Measurements from ENCODE around the gene RAB1B. TPM values are rescaled to one million over a fixed set of nuclear protein-coding genes. Genes with fewer than 3 reads are reported as not detected.
A peak's percentile ranks its signal among the peaks of the same experiment; 100 is the strongest.
"Not testable (repeated sequence)": the region's sequence is repeated elsewhere in the genome, so short reads cannot be mapped to it uniquely, and the experiment has no call there.

RAB1B gene
- total RNA-seq, 4 donors from 2014 or later: 97.2 to 163 (median 132) TPM

DNA sequence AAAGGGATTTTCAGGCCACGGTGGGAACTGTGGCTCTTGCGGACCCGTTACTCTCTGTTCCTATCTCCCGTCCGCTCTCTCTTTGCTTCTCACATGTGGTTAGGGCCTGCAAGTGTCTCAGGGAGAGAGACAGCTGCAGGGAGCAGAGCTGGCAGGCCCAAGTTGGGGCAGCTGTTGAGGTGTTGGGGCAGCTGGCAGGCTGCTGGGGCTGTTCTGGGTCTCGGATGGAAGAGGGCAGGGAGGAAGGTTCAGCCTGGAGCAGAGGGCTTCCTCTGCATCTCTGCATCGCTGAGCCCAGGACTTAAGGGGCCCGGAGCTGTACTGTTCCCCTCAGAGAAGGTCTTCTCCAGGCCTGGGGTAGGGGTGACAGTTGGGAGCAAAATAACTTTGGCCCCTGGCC is 7.0 kb downstream of the RAB1B start:
- WGBS: 93% methylated on average over 6 of the region's 8 CpGs
- peaks cover 35 to 64% (median 55%) of the 10 kb centered on the region in 4 donors for H3K36me3 ChIP-seq
- intact Hi-C loops (cut with DNase I): no loop called here

DNA sequence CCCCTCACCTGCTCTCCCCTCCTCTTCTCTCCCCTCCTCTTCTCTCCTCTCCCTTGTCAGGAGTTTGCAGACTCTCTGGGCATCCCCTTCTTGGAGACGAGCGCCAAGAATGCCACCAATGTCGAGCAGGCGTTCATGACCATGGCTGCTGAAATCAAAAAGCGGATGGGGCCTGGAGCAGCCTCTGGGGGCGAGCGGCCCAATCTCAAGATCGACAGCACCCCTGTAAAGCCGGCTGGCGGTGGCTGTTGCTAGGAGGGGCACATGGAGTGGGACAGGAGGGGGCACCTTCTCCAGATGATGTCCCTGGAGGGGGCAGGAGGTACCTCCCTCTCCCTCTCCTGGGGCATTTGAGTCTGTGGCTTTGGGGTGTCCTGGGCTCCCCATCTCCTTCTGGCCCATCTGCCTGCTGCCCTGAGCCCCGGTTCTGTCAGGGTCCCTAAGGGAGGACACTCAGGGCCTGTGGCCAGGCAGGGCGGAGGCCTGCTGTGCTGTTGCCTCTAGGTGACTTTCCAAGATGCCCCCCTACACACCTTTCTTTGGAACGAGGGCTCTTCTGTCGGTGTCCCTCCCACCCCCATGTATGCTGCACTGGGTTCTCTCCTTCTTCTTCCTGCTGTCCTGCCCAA is 7.7 kb downstream of the RAB1B start:
- no peak overlapping the region for H3K4me3 ChIP-seq
- WGBS: 87% methylated on average over 13 of the region's 14 CpGs
- peaks cover 8 to 36% (median 20%) of the 10 kb centered on the region in 4 donors for H3K4me1 ChIP-seq

More for the DNA sequence above, 7.0 kb downstream of the RAB1B start:
- H3K27ac ChIP-seq (replicated peaks in 1 of 4): no peak overlapping the region
- TF ChIP-seq, protein P1, sequence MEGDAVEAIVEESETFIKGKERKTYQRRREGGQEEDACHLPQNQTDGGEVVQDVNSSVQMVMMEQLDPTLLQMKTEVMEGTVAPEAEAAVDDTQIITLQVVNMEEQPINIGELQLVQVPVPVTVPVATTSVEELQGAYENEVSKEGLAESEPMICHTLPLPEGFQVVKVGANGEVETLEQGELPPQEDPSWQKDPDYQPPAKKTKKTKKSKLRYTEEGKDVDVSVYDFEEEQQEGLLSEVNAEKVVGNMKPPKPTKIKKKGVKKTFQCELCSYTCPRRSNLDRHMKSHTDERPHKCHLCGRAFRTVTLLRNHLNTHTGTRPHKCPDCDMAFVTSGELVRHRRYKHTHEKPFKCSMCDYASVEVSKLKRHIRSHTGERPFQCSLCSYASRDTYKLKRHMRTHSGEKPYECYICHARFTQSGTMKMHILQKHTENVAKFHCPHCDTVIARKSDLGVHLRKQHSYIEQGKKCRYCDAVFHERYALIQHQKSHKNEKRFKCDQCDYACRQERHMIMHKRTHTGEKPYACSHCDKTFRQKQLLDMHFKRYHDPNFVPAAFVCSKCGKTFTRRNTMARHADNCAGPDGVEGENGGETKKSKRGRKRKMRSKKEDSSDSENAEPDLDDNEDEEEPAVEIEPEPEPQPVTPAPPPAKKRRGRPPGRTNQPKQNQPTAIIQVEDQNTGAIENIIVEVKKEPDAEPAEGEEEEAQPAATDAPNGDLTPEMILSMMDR (IDR thresholded peaks at IDR 0.05): no peak
- no peak for TF ChIP-seq POLR2AphosphoS5 (IDR thresholded peaks at IDR 0.05)
- TF ChIP-seq EP300 (IDR thresholded peaks at IDR 0.05): no peak
- no peak for TF ChIP-seq POLR2A (IDR thresholded peaks at IDR 0.05; ENCODE audit: low read depth)
- H3K27me3 ChIP-seq: no peaks in the 10 kb centered on the region
- no peaks in the 10 kb centered on the region for H3K9me3 ChIP-seq
- no peak for DNase-seq (ENCODE audit: extremely low spot score)
- no peak overlapping the region for H3K4me3 ChIP-seq
- H3K4me1 ChIP-seq: peaks cover 12 to 43% (median 27%) of the 10 kb centered on the region in 4 donors

DNA sequence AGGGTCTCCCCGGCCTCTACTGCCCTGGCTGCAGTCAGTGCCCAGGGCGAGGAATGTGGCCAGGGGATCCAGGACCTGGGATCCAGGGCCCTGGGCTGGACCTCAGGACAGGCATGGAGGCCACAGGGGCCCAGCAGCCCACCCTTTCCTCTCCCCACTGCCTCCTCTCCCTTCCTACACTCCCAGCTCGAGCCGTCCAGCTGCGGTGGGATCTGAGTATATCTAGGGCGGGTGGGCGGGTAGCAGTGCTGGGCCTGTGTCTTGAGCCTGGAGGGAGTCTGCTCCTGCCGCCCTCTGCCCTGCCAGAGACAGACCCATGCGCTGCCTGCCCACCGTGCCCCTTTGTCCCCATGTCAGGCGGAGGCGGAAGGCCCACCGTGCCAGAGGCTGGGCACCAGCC is 8.2 kb downstream of the RAB1B start:
- H3K4me3 ChIP-seq; H3K27me3 ChIP-seq; H3K27ac ChIP-seq (replicated peaks in 1 of 4); intact Hi-C loops (cut with DNase I); DNase-seq (ENCODE audit: extremely low spot score); H3K9me3 ChIP-seq: not testable (repeated sequence)
- 70% methylated on average over 6 of the region's 13 CpGs for WGBS
- Histone ChIP-seq H3K4me1 (peaks cover 8 to 31% (median 16%) of the 10 kb centered on the region in 4 donors), H3K36me3 (peaks cover 34 to 54% (median 53%) of the 10 kb centered on the region in 4 donors)

More for the DNA sequence above, 7.7 kb downstream of the RAB1B start:
- intact Hi-C loops (cut with DNase I): no loop called here
- Histone ChIP-seq H3K27ac (replicated peaks in 1 of 4) (no peak overlapping the region), H3K36me3 (peaks cover 35 to 57% (median 55%) of the 10 kb centered on the region in 4 donors), H3K9me3 (no peaks in the 10 kb centered on the region), H3K27me3 (no peaks in the 10 kb centered on the region)
- no peak for DNase-seq (ENCODE audit: extremely low spot score)
- TF ChIP-seq EP300 (IDR thresholded peaks at IDR 0.05) (no peak), POLR2AphosphoS5 (IDR thresholded peaks at IDR 0.05) (no peak)
- TF ChIP-seq, protein P1 (IDR thresholded peaks at IDR 0.05): no peak

DNA sequence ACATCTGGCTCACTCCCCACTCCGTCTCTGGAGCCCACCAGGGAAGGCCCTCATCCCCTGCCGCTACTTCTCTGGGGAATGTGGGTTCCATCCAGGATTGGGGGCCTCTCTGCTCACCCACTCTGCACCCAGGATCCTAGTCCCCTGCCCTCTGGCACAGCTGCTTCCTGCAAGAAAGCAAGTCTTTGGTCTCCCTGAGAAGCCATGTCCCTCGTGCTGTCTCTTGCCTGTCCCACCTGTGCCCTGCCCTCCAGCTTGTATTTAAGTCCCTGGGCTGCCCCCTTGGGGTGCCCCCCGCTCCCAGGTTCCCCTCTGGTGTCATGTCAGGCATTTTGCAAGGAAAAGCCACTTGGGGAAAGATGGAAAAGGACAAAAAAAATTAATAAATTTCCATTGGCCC is 8.6 kb downstream of the RAB1B start:
- intact Hi-C loops (cut with DNase I); H3K9me3 ChIP-seq; H3K27me3 ChIP-seq; H3K4me3 ChIP-seq; DNase-seq (ENCODE audit: extremely low spot score): not testable (repeated sequence)
- WGBS: 75% methylated on average over 4 of the region's 4 CpGs
- Histone ChIP-seq H3K27ac (replicated peaks in 1 of 4) (peak overlapping the region; percentile 58 to 76 (median 70)), H3K36me3 (peaks cover 30 to 50% (median 49%) of the 10 kb centered on the region in 4 donors), H3K4me1 (peaks cover 9 to 31% (median 19%) of the 10 kb centered on the region in 4 donors)

DNA sequence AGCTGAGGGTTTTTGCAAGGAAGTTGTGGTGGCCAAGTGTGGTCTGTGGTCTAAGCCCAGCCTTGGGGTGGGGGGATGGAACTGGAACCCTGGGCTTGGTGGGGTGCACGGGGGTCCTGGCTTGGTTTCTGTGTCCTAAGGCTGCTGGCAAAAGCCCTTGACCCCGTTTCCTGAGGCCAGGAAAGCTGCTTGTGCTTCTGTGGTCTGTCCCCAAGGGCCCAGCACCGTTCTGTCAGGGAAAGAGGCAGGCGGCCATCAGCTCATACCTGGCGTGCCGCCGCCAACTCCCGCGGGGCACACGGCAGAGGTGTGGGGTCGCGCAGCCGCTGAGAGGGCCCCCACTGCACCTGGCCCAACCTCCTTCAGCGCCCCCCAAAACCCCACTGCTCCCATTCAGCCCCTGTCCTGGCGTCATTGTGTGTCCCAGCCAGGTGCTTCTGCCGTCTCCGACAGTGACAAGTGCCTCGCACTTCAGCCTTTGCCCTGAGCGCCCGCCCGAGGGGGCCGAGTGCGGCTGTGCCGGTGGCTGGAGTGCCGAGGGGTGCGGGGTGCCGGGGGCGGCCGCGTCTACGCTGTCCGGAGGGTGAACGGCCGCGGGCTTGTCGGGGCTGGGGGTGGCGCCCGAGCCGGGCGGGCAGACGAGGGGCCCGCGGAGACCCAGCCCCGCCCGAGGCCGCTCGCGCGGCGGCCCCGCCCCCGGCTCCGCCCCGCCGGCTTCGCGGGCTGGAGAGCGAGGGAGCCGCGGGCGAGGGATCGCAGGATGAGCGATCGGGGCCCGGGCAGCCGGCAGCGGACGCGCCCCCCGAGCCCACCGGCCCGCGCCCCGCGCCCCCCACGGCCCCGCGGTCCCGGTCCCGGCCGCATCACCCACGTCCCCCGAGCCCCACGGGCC is 9.3 kb downstream of the RAB1B start, which contains the start of gene CNIH2:
Gene CNIH2, plus strand, starts transcription at position 705 of the 892 bp plus-strand sequence. CDS start 282 bp downstream, outside the sequence.
- 28% methylated on average over 2 of the region's 84 CpGs for WGBS
- Histone ChIP-seq H3K4me3 (peak within 1 kb of the TSS; percentile 44 to 56 (median 50)), H3K27me3 (no peaks in the 10 kb centered on the region), H3K4me1 (peaks cover 15 to 31% (median 25%) of the 10 kb centered on the region in 4 donors), H3K27ac (replicated peaks in 1 of 4) (peak within 1 kb of the TSS; percentile 58 to 76 (median 70)), H3K36me3 (peaks cover 23 to 43% (median 42%) of the 10 kb centered on the region in 4 donors), H3K9me3 (no peaks in the 10 kb centered on the region)
- TF ChIP-seq EP300 (IDR thresholded peaks at IDR 0.05): no peak
- TF ChIP-seq, protein P1 (IDR thresholded peaks at IDR 0.05): no peak
- TF ChIP-seq POLR2A (IDR thresholded peaks at IDR 0.05; ENCODE audit: low read depth): no peak
- TF ChIP-seq POLR2AphosphoS5 (IDR thresholded peaks at IDR 0.05): peak in 1 of 2 donors; percentile 20
- intact Hi-C loops (cut with DNase I): no loop called here
- DNase-seq (ENCODE audit: extremely low spot score): no peak
